ENCODE data around the gene CREB5.

- no peak for TF ChIP-seq CTCF (IDR thresholded peaks at IDR 0.05; ENCODE audit: extremely low read depth in 1 of 2, insufficient read depth in 1 of 2, low read depth in 1 of 2, low read length in 2 of 2)
- TF ChIP-seq JUN (IDR thresholded peaks at IDR 0.05; ENCODE audit: borderline replicate concordance, insufficient read depth, insufficient read length, low read depth), result no peak
- no peak for TF ChIP-seq EZH2 (IDR thresholded peaks at IDR 0.05; ENCODE audit: borderline replicate concordance, low read depth, low read length, severe bottlenecking)
- no peak for TF ChIP-seq POLR2AphosphoS5 (IDR thresholded peaks at IDR 0.05; ENCODE audit: insufficient read depth, low read depth, low read length)
- TF ChIP-seq POLR2A (IDR thresholded peaks at IDR 0.05; ENCODE audit: low read depth, low read length), result no peak
- TF ChIP-seq MYC (IDR thresholded peaks at IDR 0.05; ENCODE audit: low read depth, low read length), result no peak
- TF ChIP-seq, protein P1, sequence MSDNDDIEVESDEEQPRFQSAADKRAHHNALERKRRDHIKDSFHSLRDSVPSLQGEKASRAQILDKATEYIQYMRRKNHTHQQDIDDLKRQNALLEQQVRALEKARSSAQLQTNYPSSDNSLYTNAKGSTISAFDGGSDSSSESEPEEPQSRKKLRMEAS (IDR thresholded peaks at IDR 0.05; ENCODE audit: insufficient read depth, insufficient read length), result no peak
- no peak for TF ChIP-seq FOS (IDR thresholded peaks at IDR 0.05; ENCODE audit: borderline replicate concordance, insufficient read depth, low read length)
- no peak for TF ChIP-seq GATA2 (IDR thresholded peaks at IDR 0.05; ENCODE audit: insufficient read depth, insufficient read length, low read depth, low read length)
Measured at GRCh38 chr7:28704706-28705105, 292.4 kb downstream of the CREB5 start.

Measured in endothelial cell of umbilical vein (primary cell).